SK-N-SH (cell line): ENCODE results near the gene PLEKHA6. TPM values are rescaled to one million over a fixed set of nuclear protein-coding genes. Genes with fewer than 3 reads are reported as not detected.

ENCODE experiments used
- CTCF ChIA-PET: fragments of 300-600, 350-600 bp; formaldehyde crosslinking; extraction: SDS; loops from one replicate; lab custom pipeline; 2021; lab: Yijun Ruan, JAX
- POLR2A ChIA-PET: fragments of 350-600 bp; sonication (Branson Sonifier 250); formaldehyde crosslinking; extraction: SDS; loops from one replicate; lab custom pipeline; 2020; ENCODE audit warnings: antibody characterized with exemption, inconsistent platforms; lab: Yijun Ruan, JAX
- DNase-seq: peaks from one replicate; pipeline ENCODE4 v3.0.0; 2012
- H2AFZ ChIP-seq: fragments of 200-600 bp; sonication (generic); 2 replicates; pipeline ENCODE4 v1.8.1; 2016; ENCODE audit warnings: antibody characterized with exemption, mild to moderate bottlenecking, low read depth
- H3F3A ChIP-seq: fragments of 200-600 bp; sonication (generic); replicated peaks from 2 replicates; pipeline ENCODE3; 2016; ENCODE audit warnings: antibody characterized with exemption, mild to moderate bottlenecking; ENCODE audit not compliant: insufficient read depth
- H3K27ac ChIP-seq, 2 experiments: fragments of 200-500 bp in 1 of 2; fragments of 200-600 bp in 1 of 2; sonication (Bioruptor generic) in 1 of 2; sonication (generic), shearing (Covaris generic) in 1 of 2; 2 replicates each; pipeline versions ENCODE4 v1.5.1 to v1.6.1; 2014 to 2016; ENCODE audit warnings: low read depth in 2 of 2, inconsistent platforms in 1 of 2, low read length in 1 of 2, mild to moderate bottlenecking in 1 of 2, mixed read lengths in 1 of 2
- H3K27me3 ChIP-seq: fragments of 200-600 bp; sonication (generic), shearing (Covaris generic); 2 replicates; pipeline ENCODE4 v1.6.1; 2016; ENCODE audit warnings: mixed run types; ENCODE audit not compliant: insufficient read depth
- H3K36me3 ChIP-seq, 2 experiments: fragments of 200-500 bp in 1 of 2; fragments of 200-600 bp in 1 of 2; sonication (Bioruptor generic) in 1 of 2; sonication (generic) in 1 of 2; replicated peaks in 1 of 2; 2 replicates each; pipeline versions ENCODE3 to v1.5.1; 2014 to 2016; ENCODE audit warnings: low read length in 1 of 2, mild to moderate bottlenecking in 1 of 2; ENCODE audit not compliant: insufficient read depth in 2 of 2, control insufficient read depth in 1 of 2
- H3K4me1 ChIP-seq, 2 experiments: fragments of 200-500 bp in 1 of 2; fragments of 200-600 bp in 1 of 2; sonication (Bioruptor generic) in 1 of 2; sonication (generic), shearing (Covaris generic) in 1 of 2; 2 replicates each; pipeline versions ENCODE4 v1.5.1 to v1.6.1; 2014 to 2016; ENCODE audit warnings: low read depth in 1 of 2, low read length in 1 of 2, mixed run types in 1 of 2; ENCODE audit not compliant: insufficient read depth in 2 of 2, control insufficient read depth in 1 of 2
- H3K4me2 ChIP-seq: fragments of 200-600 bp; sonication (generic), shearing (Covaris generic); 2 replicates; pipeline ENCODE4 v1.6.1; 2017; ENCODE audit warnings: mixed run types
- H3K4me3 ChIP-seq, 2 experiments: fragments of 200-500 bp in 1 of 2; fragments of 200-600 bp in 1 of 2; sonication (Bioruptor generic) in 1 of 2; sonication (generic), shearing (Covaris generic) in 1 of 2; 2 replicates each; pipeline versions ENCODE4 v1.5.1 to v1.8.1; 2014 to 2016; ENCODE audit warnings: low read depth in 2 of 2, inconsistent platforms in 1 of 2, low read length in 1 of 2, mild to moderate bottlenecking in 1 of 2, mixed read lengths in 1 of 2, moderate library complexity in 1 of 2
- H3K79me2 ChIP-seq: fragments of 200-600 bp; sonication (generic); 2 replicates; pipeline ENCODE4 v1.8.1; 2017; ENCODE audit warnings: mild to moderate bottlenecking; ENCODE audit not compliant: insufficient read depth
- H3K9ac ChIP-seq: fragments of 200-600 bp; sonication (generic); 2 replicates; pipeline ENCODE4 v1.6.1; 2017; ENCODE audit warnings: mixed run types
- H3K9me2 ChIP-seq: fragments of 200-600 bp; sonication (generic); 2 replicates; pipeline ENCODE4 v1.6.1; 2017; ENCODE audit warnings: mixed run types
- H3K9me3 ChIP-seq: fragments of 200-600 bp; sonication (generic); 2 replicates; pipeline ENCODE4 v1.6.1; 2017; ENCODE audit warnings: mixed run types, mild to moderate bottlenecking, moderate library complexity
- H4K20me1 ChIP-seq: fragments of 200-600 bp; sonication (generic); 2 replicates; pipeline ENCODE4 v1.6.1; 2017; ENCODE audit warnings: mild to moderate bottlenecking, mixed run types; ENCODE audit not compliant: insufficient read depth
- CHD2 ChIP-seq: fragments of 150-350 bp; IDR thresholded peaks from 2 replicates; pipeline ENCODE4 v1.6.1; 2018; ENCODE audit warnings: low read length; ENCODE audit not compliant: partially characterized antibody
- CTCF ChIP-seq: fragments of 200-600 bp; sonication (generic); IDR thresholded peaks from 2 replicates; pipeline ENCODE4 v1.6.1; 2017; ENCODE audit warnings: antibody characterized with exemption, mild to moderate bottlenecking, moderate library complexity
- EP300 ChIP-seq, 2 experiments: IDR thresholded peaks; 2 replicates each; pipeline versions ENCODE4 v1.4.0 to v1.6.1; 2012; ENCODE audit warnings: borderline replicate concordance in 1 of 2, low read depth in 1 of 2, low read length in 1 of 2
- FOSL2 ChIP-seq: IDR thresholded peaks from 2 replicates; pipeline ENCODE4 v1.4.0; 2012; ENCODE audit warnings: low read depth, mild to moderate bottlenecking, moderate library complexity, borderline replicate concordance
- GABPA ChIP-seq: IDR thresholded peaks from 2 replicates; pipeline ENCODE4 v1.4.0; 2012; ENCODE audit warnings: low read depth, mild to moderate bottlenecking
- IRF3 ChIP-seq: fragments of 150-350 bp; IDR thresholded peaks from 2 replicates; pipeline ENCODE4 v1.6.1; 2016; ENCODE audit warnings: mild to moderate bottlenecking, low read depth, low read length
- MXI1 ChIP-seq: IDR thresholded peaks from 2 replicates; pipeline ENCODE4 v1.6.1; 2012; ENCODE audit warnings: mild to moderate bottlenecking, low read depth, low read length, improper control_type of control experiment
- NFIC ChIP-seq: IDR thresholded peaks from 2 replicates; pipeline ENCODE4 v1.4.0; 2012; ENCODE audit warnings: borderline replicate concordance
- RCOR1 ChIP-seq: fragments of 150-350 bp; IDR thresholded peaks from 2 replicates; pipeline ENCODE4 v1.6.1; 2017; ENCODE audit warnings: antibody characterized with exemption, low read length
- REST ChIP-seq: IDR thresholded peaks from 2 replicates; pipeline ENCODE4 v1.6.1; 2012; ENCODE audit warnings: mild to moderate bottlenecking, low read depth, low read length, moderate library complexity
- RXRA ChIP-seq: IDR thresholded peaks from 2 replicates; pipeline ENCODE4 v1.4.0; 2012; ENCODE audit warnings: low read depth, mild to moderate bottlenecking, borderline replicate concordance
- SMC3 ChIP-seq: IDR thresholded peaks from 2 replicates; pipeline ENCODE4 v1.6.1; 2012; ENCODE audit warnings: low read depth, low read length, improper control_type of control experiment
- TCF12 ChIP-seq: IDR thresholded peaks from 2 replicates; pipeline ENCODE4 v1.4.0; 2012
- USF1 ChIP-seq: IDR thresholded peaks from 2 replicates; pipeline ENCODE4 v1.4.0; 2012; ENCODE audit warnings: low read depth, borderline replicate concordance
- YY1 ChIP-seq: IDR thresholded peaks from 2 replicates; pipeline ENCODE4 v1.4.0; 2012; ENCODE audit warnings: low read depth, mild to moderate bottlenecking
- WGBS: methylation state at CpG from one replicate; pipeline ENCODE4 v1.1.6; 2017; ENCODE audit warnings: low lambda C conversion rate; 5-methylcytosine and 5-hydroxymethylcytosine counted together
- polyA plus RNA-seq, 3 experiments: library from polyadenylated mRNA; depleted of rRNA; stranded (reverse); fragments of >200 nt; gene quantifications; 2 replicates each; pipeline ENCODE4 v1.2.3, GENCODE V29; 2012

Gene PLEKHA6
- polyA plus RNA-seq, 1 of the 3 experiments (the other 2 are of a cell fraction), result 1.2 TPM

GRCh38 chr1:204246876-204247275 is 112.9 kb downstream of the PLEKHA6 start:
- Histone ChIP-seq H4K20me1 (no peaks in the 10 kb centered on the region), H3K36me3 (no peaks in the 10 kb centered on the region), H3K4me2 (no peak overlapping the region), H3K4me3 (no peak overlapping the region), H3K9me3 (no peaks in the 10 kb centered on the region), H3K9me2 (no peaks in the 10 kb centered on the region), H3K27ac (no peak overlapping the region), H3K79me2 (no peaks in the 10 kb centered on the region), H3K9ac (no peak overlapping the region), H2AFZ (no peak overlapping the region), H3F3A (no peaks in the 10 kb centered on the region), H3K27me3 (no peaks in the 10 kb centered on the region; the same call in 1 of the 2 replicates), H3K4me1 (no peaks in the 10 kb centered on the region)
- TF ChIP-seq CTCF (no peak), IRF3 (no peak), USF1 (no peak), REST (no peak), RXRA (no peak), TCF12 (no peak), RCOR1 (no peak), NFIC (no peak), MXI1 (no peak), YY1 (no peak), CHD2 (no peak), EP300 (IDR thresholded peaks at IDR 0.05; ENCODE audit: borderline replicate concordance in 1 of 2, low read depth in 1 of 2, low read length in 1 of 2) (no peak), FOSL2 (no peak), GABPA (no peak), SMC3 (no peak)
- ChIA-PET CTCF (interaction anchor here (1.2 to 3.9 kb wide), 3 partner anchors 84 to 117 kb away, joined by 4 to 17 read pairs (median 7); partner anchors contain the start of gene PLEKHA6), POLR2A (no interaction called here)
- WGBS, result 70% methylated on average over 2 of the region's 4 CpGs
- DNase-seq, result no peak
